Retinal pigment epithelial cell (primary cell): Measurements from ENCODE around the gene CTIF.

Experiments used
- DNase-seq: peaks from one replicate; pipeline ENCODE4 v3.0.0-alpha.2; 2010; ENCODE audit warnings: low read depth
- H3K4me3 ChIP-seq: 2 replicates; pipeline ENCODE4 v1.5.1; 2011; ENCODE audit warnings: mild to moderate bottlenecking, low read length, control low read depth, moderate library complexity
- TF ChIP-seq, protein P1 (sequence below): conservative IDR thresholded peaks from 2 replicates; pipeline ENCODE4 v1.5.1; 2011; ENCODE audit warnings: low read depth, low read length, control low read depth, inconsistent platforms

The CTIF gene

DNA sequence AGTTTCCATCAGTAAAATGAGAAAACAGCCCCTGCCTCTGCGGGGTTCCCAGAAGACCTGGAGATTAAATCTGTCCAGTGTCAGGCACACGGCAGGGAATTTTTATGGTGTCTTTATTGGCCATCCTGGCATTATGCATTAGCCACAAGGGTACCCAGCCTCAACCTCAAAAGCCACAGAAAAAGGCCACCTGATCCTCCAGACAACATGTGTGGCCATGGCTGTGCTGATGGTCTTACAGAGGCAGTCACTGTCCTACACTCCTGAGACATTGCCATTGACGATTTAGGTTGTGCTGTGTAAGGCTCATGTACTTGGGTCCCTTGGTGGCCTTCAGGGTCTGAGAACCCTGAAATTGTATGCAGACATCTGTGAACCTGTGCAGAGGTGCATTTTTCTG lies 296.3 kb downstream of the CTIF start:
- TF ChIP-seq, protein P1, sequence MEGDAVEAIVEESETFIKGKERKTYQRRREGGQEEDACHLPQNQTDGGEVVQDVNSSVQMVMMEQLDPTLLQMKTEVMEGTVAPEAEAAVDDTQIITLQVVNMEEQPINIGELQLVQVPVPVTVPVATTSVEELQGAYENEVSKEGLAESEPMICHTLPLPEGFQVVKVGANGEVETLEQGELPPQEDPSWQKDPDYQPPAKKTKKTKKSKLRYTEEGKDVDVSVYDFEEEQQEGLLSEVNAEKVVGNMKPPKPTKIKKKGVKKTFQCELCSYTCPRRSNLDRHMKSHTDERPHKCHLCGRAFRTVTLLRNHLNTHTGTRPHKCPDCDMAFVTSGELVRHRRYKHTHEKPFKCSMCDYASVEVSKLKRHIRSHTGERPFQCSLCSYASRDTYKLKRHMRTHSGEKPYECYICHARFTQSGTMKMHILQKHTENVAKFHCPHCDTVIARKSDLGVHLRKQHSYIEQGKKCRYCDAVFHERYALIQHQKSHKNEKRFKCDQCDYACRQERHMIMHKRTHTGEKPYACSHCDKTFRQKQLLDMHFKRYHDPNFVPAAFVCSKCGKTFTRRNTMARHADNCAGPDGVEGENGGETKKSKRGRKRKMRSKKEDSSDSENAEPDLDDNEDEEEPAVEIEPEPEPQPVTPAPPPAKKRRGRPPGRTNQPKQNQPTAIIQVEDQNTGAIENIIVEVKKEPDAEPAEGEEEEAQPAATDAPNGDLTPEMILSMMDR = no peak
- DNase-seq = no peak
- no peak overlapping the region for H3K4me3 ChIP-seq

DNA sequence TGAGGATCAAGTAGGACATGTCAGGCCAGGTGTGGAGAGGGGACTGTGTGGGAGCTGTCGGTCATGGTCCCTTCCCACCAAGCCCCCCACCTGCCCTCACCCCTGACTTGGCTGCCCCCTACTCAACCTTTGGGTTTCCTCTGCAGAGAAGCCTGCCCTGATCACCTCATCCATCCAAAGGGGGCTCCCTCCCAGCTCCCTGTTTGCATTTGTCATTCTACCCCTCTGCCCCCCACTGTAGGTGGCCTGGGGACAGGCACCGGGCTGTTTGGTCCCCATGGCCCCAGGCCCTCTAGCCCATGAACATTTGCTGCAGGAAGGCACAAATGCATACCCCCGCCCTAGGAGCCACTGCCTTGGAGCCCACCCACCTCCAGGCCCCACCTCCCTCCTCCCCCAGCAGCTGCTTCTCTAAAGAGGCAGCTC lies 296.9 kb downstream of the CTIF start:
- no peak for DNase-seq
- no peak overlapping the region for H3K4me3 ChIP-seq
- TF ChIP-seq, protein P1 = no peak

DNA sequence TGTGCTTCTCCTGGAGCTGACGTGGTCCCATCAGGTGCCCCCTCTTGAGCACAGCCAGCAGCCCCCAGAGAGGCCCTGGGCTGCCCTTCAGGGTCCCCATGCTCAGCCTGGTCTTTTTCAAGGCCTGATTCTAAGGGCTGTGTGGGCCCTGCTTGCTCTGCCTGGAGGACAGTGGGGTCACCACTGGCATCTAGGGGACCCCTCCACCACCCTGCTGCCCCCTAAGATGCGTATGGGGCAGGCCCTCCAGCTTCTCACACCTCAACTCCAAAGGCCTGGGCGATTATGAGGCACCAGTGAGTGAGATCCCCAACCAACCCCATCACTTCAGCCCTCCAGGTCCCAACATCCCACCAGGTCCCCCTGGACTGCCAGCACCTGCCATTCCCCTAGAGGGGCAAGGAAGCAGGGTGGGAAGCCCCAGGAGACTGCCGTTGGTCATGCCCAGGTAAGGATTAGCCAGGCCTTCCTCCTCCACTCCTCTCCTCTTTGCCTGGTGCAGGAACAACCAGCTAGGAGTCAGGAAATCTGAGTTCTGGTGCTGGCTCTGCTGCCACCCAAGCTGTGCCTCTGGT lies 297.5 kb downstream of the CTIF start:
- no peak overlapping the region for H3K4me3 ChIP-seq

DNA sequence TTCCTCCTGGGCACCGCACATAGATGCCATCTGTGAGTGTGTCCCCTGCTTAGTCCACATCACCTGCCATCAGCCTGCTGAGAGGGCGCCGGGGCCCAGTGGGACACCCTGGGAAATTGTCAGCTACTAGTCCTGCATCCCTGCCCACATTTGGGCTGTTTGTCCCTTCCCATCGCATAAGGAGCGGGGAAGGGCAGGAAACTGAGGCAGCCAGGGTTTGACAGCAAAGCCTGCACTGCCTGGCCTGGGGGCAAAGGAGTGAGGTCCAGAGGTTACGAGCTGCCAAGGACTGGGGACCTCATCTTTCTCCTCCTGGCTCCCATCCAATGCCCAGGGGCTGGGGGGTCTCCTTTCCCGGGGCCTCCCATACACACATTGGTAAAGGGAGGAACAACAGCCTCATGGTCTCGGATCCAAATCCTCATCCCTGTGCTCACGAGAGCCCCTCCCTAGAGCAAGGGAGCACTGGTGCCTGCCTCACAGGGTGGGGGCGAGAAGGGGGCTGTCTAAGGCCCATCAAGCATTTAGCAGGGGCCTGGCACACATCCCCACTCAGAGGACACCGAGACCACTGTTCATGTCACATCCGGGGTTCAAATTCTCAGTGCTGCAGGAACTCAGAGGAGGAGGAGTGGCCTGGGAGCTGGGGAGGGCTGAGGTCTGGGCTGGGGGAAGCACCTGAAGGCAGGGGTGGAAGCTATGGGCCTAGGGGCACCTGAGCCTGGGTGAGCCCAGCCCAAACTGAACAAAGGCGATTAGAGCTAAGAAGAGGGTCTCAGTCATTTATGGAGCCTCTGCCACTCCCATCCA lies 298.2 kb downstream of the CTIF start:
- H3K4me3 ChIP-seq = no peak overlapping the region
- TF ChIP-seq, protein P1 = no peak
- DNase-seq = no peak

More for the DNA sequence above, 297.5 kb downstream of the CTIF start:
- DNase-seq = no peak
- TF ChIP-seq, protein P1 = no peak

DNA sequence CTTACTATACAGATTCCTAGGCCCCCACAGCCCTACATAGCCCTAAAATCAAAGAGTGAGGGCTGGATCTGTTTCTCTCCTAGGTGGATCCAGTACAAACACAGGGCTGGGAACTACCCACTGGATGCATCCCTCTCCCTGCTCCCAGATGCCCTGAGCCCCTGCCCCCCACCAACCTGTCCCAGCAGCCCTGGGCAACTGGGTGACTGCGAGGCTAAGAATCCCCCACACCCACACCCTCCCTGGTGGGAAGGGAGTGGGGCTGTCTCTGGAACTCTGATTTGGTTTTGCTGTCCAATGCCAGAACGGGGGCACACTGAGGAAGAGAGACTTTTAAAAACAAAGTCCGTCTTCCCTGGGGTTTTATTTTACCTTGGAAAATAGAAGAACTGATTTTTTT lies 298.8 kb downstream of the CTIF start:
- TF ChIP-seq, protein P1 = no peak
- no peak overlapping the region for H3K4me3 ChIP-seq
- no peak for DNase-seq

DNA sequence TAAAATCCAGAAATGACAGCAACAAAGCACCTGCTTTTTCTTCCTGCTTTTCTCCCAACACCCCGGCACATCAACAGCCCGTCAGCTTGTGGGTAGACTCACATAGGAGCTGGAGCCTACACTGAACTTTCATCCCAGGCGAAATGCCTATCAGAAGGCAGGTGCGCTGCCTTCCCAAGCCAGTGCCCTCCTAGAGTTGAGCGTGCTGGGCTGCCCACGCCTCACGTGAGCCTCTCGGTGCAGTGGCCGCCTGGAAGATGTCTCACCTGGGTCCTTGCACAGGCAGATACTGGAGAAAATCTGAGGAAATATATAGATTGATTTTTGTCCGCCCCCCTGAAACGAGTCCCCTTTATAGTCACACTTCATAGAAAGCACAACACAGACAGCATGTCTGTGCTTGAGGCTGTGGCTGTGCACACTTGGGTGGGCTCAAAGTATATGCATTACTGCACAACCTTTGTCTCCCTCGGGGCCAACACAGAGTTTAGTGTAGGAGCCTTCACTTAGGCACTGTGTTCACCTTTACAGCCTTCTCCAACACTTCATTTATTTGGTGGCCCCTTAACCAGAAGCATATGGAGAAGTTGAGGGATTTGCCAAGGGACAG lies 299.4 kb downstream of the CTIF start:
- TF ChIP-seq, protein P1 = no peak
- DNase-seq = no peak
- H3K4me3 ChIP-seq = no peak overlapping the region
